Endothelial cell (in vitro differentiated cells): Measurements from ENCODE around the gene LRBA. TPM values are rescaled to one million over a fixed set of nuclear protein-coding genes. Genes with fewer than 3 reads are reported as not detected.

Source experiments
- DNase-seq: peaks from one replicate; pipeline ENCODE4 v3.0.0; 2021; ENCODE audit warnings: low spot score
- H3K27ac Mint-ChIP-seq: one replicate; pipeline ENCODE4 v1.8.0; 2021; ENCODE audit warnings: mixed read lengths, inconsistent platforms; ENCODE audit not compliant: unreplicated experiment
- H3K27me3 Mint-ChIP-seq: one replicate; pipeline ENCODE4 v1.8.0; 2021; ENCODE audit warnings: mild to moderate bottlenecking, moderate library complexity, mixed read lengths, inconsistent platforms; ENCODE audit not compliant: unreplicated experiment
- H3K36me3 Mint-ChIP-seq: one replicate; pipeline ENCODE4 v1.8.0; 2021; ENCODE audit warnings: mild to moderate bottlenecking, low read depth, mixed read lengths, inconsistent platforms; ENCODE audit not compliant: unreplicated experiment
- H3K4me1 Mint-ChIP-seq: one replicate; pipeline ENCODE4 v1.8.0; 2021; ENCODE audit warnings: mild to moderate bottlenecking, mixed read lengths, inconsistent platforms; ENCODE audit not compliant: unreplicated experiment
- H3K4me3 Mint-ChIP-seq: one replicate; pipeline ENCODE4 v1.8.0; 2021; ENCODE audit warnings: mild to moderate bottlenecking, mixed read lengths, inconsistent platforms; ENCODE audit not compliant: unreplicated experiment
- H3K9me3 Mint-ChIP-seq: one replicate; pipeline ENCODE4 v1.8.0; 2021; ENCODE audit warnings: mixed read lengths, inconsistent platforms; ENCODE audit not compliant: unreplicated experiment
- total RNA-seq: library from RNA; stranded (reverse); fragmentation: NEBNext Ultra II Directional; extraction: Animal tissue kit (Norgen Biotek cat#: 25700); gene quantifications from one replicate; pipeline ENCODE4 v1.2.1, GENCODE V29; 2021; ENCODE audit not compliant: unreplicated experiment
- TF ChIP-seq, protein P1 (sequence below): fragments of 200-600 bp; sonication (generic); IDR thresholded peaks from one replicate; pipeline ENCODE4 v1.5.0; 2021; ENCODE audit warnings: antibody characterized with exemption; ENCODE audit not compliant: unreplicated experiment

Gene LRBA
- total RNA-seq, 1 donor from 2014 or later, result 44.3 TPM

DNA sequence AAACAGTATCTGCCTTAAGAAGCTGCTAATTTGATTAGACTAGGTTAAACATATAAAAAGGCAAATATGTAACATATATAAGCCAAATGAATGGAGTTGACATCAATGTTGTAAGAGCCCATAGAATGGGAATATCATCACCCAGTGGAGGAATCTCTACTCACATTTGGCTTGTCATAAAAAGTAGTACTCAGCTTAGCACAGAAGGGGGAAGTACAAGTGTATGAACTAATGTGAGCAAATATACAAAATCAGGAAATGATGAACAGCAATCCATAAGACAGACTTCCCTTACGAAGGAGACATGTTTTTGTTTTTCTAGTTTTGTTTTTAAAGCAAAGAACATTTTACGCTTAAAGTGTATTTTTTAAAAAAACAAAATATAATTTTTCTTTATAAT is 358.2 kb downstream of the LRBA start:
- Mint-ChIP-seq H3K9me3 (no peaks in the 10 kb centered on the region), H3K27me3 (no peaks in the 10 kb centered on the region), H3K27ac (no peak overlapping the region), H3K4me3 (no peak overlapping the region), H3K36me3 (no peaks in the 10 kb centered on the region), H3K4me1 (no peaks in the 10 kb centered on the region)
- TF ChIP-seq, protein P1, sequence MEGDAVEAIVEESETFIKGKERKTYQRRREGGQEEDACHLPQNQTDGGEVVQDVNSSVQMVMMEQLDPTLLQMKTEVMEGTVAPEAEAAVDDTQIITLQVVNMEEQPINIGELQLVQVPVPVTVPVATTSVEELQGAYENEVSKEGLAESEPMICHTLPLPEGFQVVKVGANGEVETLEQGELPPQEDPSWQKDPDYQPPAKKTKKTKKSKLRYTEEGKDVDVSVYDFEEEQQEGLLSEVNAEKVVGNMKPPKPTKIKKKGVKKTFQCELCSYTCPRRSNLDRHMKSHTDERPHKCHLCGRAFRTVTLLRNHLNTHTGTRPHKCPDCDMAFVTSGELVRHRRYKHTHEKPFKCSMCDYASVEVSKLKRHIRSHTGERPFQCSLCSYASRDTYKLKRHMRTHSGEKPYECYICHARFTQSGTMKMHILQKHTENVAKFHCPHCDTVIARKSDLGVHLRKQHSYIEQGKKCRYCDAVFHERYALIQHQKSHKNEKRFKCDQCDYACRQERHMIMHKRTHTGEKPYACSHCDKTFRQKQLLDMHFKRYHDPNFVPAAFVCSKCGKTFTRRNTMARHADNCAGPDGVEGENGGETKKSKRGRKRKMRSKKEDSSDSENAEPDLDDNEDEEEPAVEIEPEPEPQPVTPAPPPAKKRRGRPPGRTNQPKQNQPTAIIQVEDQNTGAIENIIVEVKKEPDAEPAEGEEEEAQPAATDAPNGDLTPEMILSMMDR, result no peak
- no peak for DNase-seq

DNA sequence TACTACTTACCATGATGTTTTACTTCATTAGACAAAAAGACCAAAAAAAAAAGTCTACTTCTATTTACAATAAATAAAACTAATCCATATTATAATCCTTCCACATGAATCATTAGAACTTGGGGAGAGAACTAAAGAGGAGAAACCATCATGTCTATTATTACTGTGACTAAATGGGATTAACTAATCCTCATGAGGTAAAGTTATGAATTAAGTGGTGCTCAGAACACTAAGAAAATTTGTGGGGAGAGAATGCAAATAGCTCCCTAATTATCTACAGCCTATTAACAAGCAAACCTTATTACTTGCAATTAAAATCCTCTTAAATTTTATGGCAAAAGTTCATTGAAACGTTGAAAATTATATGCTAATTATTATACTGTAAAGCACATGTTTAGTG is 364.3 kb downstream of the LRBA start:
- Mint-ChIP-seq H3K4me3 (no peak overlapping the region), H3K36me3 (no peaks in the 10 kb centered on the region), H3K27ac (no peak overlapping the region), H3K9me3 (no peaks in the 10 kb centered on the region), H3K27me3 (no peaks in the 10 kb centered on the region), H3K4me1 (peaks cover 5% of the 10 kb centered on the region)
- DNase-seq, result no peak
- TF ChIP-seq, protein P1, result no peak

DNA sequence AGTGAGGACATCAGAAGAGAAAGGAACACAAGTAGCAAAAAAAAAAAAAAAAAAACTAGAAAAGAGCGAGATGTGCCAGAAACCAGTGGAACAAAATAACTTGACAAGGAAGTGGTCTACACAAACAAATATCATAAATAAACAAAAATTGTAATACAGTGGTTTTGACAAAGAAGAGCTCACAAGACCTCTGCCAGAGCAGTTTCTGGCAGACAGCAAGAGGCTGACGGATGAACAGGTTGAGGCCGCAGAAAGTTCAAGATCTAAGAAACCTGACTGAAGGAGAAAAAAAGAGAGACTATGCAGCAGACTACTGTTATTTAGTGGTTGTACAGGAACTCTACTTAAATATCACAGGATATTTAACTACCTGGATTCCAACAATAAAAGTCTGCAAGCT is 367.0 kb downstream of the LRBA start:
- TF ChIP-seq, protein P1, result no peak
- Mint-ChIP-seq H3K4me1 (peaks cover 5% of the 10 kb centered on the region), H3K9me3 (no peaks in the 10 kb centered on the region), H3K4me3 (no peak overlapping the region), H3K27me3 (no peaks in the 10 kb centered on the region), H3K36me3 (no peaks in the 10 kb centered on the region), H3K27ac (no peak overlapping the region)
- no peak for DNase-seq

DNA sequence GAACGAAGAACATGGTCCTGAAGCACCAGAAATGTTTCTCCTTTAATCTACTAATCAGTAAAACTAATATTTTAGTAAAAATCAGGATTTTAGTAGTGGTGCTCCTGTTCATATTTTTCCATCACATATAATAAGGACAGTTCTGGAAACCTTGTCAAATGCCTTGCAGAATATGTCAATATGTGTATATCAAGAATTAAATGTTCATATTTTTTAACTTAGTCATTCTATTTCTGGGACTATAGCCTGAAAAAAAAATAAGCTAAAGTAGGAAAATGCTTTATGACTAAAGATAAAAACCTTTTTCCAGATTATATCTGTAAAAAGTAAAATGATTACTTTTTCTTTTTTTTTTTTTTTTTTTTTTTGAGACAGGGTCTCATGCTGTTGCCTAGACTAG is 368.1 kb downstream of the LRBA start:
- Mint-ChIP-seq H3K9me3 (no peaks in the 10 kb centered on the region), H3K27me3 (no peaks in the 10 kb centered on the region)

DNA sequence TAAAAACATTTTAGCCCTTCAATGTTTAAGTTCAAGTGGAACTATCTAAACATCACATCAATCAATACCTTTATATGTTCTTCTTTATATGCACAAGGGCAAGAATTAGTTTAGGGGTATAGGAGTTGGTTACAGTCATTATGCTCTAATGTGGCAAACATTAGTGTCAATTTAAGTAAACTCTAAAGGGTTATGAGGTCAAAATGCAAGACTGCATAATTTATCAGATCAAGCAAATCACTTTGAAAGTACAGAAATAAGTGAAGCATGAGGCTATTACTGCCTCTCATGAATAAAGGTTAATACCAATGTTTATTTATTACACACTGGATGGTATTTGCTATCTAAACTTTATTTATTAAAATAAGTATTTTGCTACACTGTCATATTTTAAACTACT is 373.5 kb downstream of the LRBA start:
- Mint-ChIP-seq H3K36me3 (no peaks in the 10 kb centered on the region), H3K27ac (no peak overlapping the region), H3K9me3 (no peaks in the 10 kb centered on the region), H3K4me3 (no peak overlapping the region), H3K4me1 (no peaks in the 10 kb centered on the region), H3K27me3 (no peaks in the 10 kb centered on the region)
- no peak for DNase-seq
- TF ChIP-seq, protein P1, result no peak

More for the DNA sequence above, 368.1 kb downstream of the LRBA start:
- H3K4me3 Mint-ChIP-seq, result no peak overlapping the region
- TF ChIP-seq, protein P1, result no peak
- no peak overlapping the region for H3K27ac Mint-ChIP-seq
- DNase-seq, result no peak
- peaks cover 5% of the 10 kb centered on the region for H3K4me1 Mint-ChIP-seq
- H3K36me3 Mint-ChIP-seq, result no peaks in the 10 kb centered on the region
